Activated CD4-positive, CD25-positive, alpha-beta regulatory T cell treated with anti-CD3 and anti-CD28 coated beads, Interleukin-2, amount 50 U/mL, for 72 hours (primary cell): Measurements from ENCODE around the gene GALNT17.
A peak's percentile ranks its signal among the peaks of the same experiment; 100 is the strongest.
"Not testable (repeated sequence)": the region's sequence is repeated elsewhere in the genome, so short reads cannot be mapped to it uniquely, and the experiment has no call there.

Source experiments
- DNase-seq: peaks from one replicate; pipeline ENCODE4 v3.0.0; 2021

Gene GALNT17

GRCh38 chr7:71708710-71709109, 576.8 kb downstream of the GALNT17 start:
- DNase-seq = no peak

- no peak for DNase-seq
Observed at GRCh38 chr7:71710442-71710841, 578.5 kb downstream of the GALNT17 start.

- no peak for DNase-seq
Observed at GRCh38 chr7:71712653-71713180, 580.8 kb downstream of the GALNT17 start.

DNA sequence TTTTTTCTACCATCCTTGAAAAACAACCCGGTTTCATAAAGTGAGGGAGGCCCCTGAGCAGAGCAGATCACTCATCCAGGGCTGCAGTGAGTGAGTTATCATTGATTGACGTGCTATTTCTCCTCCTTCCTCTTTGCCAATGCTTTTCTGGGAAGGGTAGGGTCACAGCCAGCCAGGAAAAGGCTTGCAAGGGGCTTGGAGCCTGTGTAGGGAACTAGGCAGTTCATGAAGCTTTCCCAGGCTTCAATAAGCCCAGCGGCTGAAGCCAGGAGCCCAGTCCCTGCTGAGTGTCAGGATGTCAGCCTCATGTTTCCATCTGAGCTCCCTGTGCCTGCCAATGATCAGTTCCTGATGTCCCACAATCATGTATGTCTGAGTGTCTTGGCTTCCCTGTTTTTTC, 584.7 kb downstream of the GALNT17 start:
- DNase-seq = no peak

GRCh38 chr7:71718563-71718962, 586.6 kb downstream of the GALNT17 start:
- no peak for DNase-seq

GRCh38 chr7:71721742-71722141, 589.8 kb downstream of the GALNT17 start:
- no peak for DNase-seq

DNA sequence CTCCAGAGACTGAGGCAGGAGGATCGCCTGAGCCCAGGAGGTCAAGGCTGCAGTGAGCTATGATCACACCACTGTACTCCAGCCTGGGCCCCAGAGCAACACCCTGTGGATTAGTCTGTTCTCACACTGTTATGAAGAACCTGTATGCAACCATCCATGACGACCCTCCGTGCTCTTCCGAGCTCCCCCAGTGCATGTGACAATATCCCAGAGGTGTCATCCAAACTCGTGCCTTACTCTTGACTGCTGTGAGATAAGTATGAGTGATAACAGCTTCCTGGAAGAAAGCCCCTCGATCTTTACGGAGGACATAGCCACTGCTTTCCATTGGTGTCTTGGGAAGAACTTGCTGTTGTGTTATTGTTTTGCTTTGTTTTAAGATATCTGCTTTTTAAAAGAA, 591.9 kb downstream of the GALNT17 start:
- no peak for DNase-seq

- DNase-seq = no peak
Observed at GRCh38 chr7:71727347-71727746, 595.4 kb downstream of the GALNT17 start.

- DNase-seq = no peak
Observed at GRCh38 chr7:71731740-71732139, 599.8 kb downstream of the GALNT17 start.

GRCh38 chr7:71733107-71733870, 601.3 kb downstream of the GALNT17 start:
- DNase-seq = peak; percentile 69

DNA sequence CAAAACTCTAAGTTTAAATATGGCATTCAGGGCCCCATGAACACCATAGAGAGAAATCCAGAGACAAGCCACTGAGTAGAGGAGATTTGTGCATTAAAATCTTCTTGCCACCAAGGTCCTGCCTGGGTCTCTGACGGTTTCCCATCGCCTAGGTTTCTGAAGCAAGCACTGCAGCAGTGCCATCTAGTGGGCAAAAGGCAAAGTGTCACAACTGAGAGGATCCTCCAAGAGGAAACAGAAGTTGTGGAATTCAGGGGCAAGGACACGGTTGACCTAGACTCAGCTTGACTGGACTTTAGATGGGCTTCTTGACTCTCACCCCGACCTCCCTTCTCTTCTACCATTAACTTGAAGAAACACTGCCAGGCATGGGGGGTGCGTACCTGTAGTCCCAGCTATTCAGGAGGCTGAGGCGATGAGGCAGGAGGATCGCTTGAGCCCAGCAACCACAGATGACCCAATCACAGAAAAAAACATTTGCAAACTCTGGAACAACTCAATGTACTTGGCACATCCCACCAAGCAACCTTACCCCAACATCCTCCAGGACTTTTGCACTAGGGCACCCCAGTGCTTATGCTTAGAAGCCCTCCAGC, 604.1 kb downstream of the GALNT17 start:
- DNase-seq = peak; percentile 36

DNA sequence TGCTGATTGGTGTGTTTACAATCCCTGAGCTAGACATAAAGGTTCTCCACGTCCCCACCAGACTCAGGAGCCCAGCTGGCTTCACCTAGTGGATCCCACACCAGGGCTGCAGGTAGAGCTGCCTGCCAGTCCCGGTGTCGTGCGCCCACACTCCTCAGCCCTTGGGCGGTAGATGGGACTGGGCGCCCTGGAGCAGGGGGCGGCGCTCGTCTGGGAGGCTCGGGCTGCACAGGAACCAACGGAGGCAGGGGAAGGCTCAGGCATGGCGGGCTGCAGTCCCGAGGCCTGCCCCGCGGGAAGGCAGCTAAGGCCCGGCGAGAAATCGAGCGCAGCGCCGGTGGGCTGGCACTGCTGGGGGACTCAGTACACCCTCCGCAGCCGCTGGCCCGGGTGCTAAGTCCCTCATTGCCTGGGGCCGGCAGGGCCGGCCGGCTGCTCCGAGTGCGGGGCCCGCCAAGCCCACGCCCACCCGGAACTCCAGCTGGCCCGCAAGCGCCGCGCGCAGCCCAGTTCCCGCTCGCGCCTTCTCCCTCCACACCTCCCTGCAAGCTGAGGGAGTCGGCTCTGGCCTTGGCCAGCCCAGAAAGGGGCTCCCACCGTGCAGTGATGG, 606.1 kb downstream of the GALNT17 start:
- DNase-seq = not testable (repeated sequence)

- DNase-seq = no peak
Observed at GRCh38 chr7:71739520-71740173, 607.7 kb downstream of the GALNT17 start.

DNA sequence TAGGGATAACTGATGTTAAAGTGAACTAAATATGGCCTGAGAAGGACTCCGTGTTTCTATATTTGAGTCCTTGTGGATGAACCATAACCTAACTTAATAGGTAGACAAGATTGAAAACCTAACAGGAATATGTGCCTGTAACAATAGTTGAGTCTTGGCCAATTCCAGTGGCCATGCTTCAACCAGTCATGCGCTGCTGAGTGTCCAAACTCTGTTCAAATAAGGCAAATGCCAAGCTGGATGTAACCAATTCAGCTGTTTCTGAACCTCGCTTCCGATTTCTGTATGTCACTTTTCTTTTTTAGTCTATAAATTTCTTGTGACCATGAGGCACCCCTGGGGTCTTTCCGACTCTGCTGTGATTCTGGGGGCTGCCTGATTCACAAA, 608.2 kb downstream of the GALNT17 start:
- no peak for DNase-seq

GRCh38 chr7:71746006-71746405, 614.1 kb downstream of the GALNT17 start:
- no peak for DNase-seq

DNA sequence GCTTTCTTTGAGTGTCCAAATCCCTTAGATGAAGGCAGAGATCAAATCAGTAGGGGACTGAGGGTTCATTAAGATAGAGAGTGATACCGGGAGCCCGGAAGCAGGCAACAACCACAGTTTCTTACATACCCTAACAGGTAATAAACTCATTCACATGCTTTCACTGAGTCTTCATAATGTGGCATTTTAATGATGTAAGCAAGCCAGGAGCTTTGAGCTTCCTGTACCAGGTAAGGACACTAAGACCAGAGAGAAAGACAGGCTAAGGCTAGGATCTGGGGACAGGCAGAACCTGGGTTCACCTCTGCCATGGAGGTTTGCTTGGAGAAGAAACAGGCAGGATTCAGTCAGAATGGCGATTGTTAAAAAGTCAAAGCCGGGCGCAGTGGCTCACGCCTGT, 618.3 kb downstream of the GALNT17 start:
- DNase-seq = no peak

GRCh38 chr7:71752171-71752935, 620.4 kb downstream of the GALNT17 start:
- DNase-seq = peak; percentile 47

DNA sequence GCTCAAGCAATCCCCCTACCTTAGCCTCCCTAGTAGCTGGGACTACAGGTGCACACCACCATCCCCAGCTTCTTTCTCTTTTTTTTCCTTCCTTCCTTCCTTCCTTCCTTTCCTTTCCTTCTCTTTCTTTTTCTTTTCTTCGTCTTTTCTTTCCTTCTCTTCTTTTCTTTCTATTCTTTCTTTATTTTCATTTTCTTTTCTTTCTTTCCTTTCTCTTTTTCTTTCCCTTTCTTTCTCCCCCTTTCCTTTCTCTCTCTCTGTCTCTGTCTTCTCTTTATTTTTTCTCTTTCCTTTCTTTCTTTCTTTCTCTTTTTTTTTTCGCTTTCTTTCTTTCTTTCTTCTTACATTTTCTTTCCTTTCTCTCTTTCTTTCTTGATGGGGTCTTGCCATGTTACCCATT, 621.3 kb downstream of the GALNT17 start:
- DNase-seq = no peak

GRCh38 chr7:71753956-71754664, 622.2 kb downstream of the GALNT17 start:
- no peak for DNase-seq

- DNase-seq = no peak
Observed at GRCh38 chr7:71754828-71755227, 622.9 kb downstream of the GALNT17 start.

GRCh38 chr7:71761336-71761735, 629.4 kb downstream of the GALNT17 start:
- DNase-seq = no peak
